KOPT-K1 (cell line): Measurements from ENCODE around the gene RASGRF2.

ENCODE experiments used
- H3K27ac ChIP-seq: fragments of 200-600 bp; sonication (generic); 2 replicates; pipeline ENCODE4 v1.5.1; 2016; ENCODE audit warnings: antibody characterized with exemption, mild to moderate bottlenecking, low read depth, low read length; ENCODE audit not compliant: poor library complexity, severe bottlenecking
- H3K36me3 ChIP-seq: fragments of 200-600 bp; sonication (generic); 2 replicates; pipeline ENCODE4 v1.5.1; 2017; ENCODE audit warnings: antibody characterized with exemption, mild to moderate bottlenecking, low read length, moderate library complexity; ENCODE audit not compliant: insufficient read depth
- H3K9me3 ChIP-seq: fragments of 200-600 bp; sonication (generic); 2 replicates; pipeline ENCODE4 v1.5.1; 2017; ENCODE audit warnings: antibody characterized with exemption, low read length, mild to moderate bottlenecking; ENCODE audit not compliant: insufficient read depth, poor library complexity, severe bottlenecking

The RASGRF2 gene

GRCh38 chr5:81132381-81132780, 172.2 kb downstream of the RASGRF2 start:
- Histone ChIP-seq H3K36me3 (no peaks in the 10 kb centered on the region), H3K9me3 (peaks cover 6% of the 10 kb centered on the region), H3K27ac (no peak overlapping the region)

- no peak overlapping the region for H3K27ac ChIP-seq
- no peaks in the 10 kb centered on the region for H3K36me3 ChIP-seq
- peaks cover 6% of the 10 kb centered on the region for H3K9me3 ChIP-seq
These were observed 173.9 kb downstream of the RASGRF2 start for GRCh38 chr5:81134066-81134465.

- Histone ChIP-seq H3K36me3 (no peaks in the 10 kb centered on the region), H3K27ac (no peak overlapping the region), H3K9me3 (peaks cover 6% of the 10 kb centered on the region)
These were observed 174.4 kb downstream of the RASGRF2 start for GRCh38 chr5:81134566-81134965.

- Histone ChIP-seq H3K36me3 (no peaks in the 10 kb centered on the region), H3K27ac (no peak overlapping the region)
These were observed 176.4 kb downstream of the RASGRF2 start for GRCh38 chr5:81136557-81136956.

GRCh38 chr5:81137833-81138232, 177.7 kb downstream of the RASGRF2 start:
- Histone ChIP-seq H3K36me3 (no peaks in the 10 kb centered on the region), H3K9me3 (peaks cover 6% of the 10 kb centered on the region), H3K27ac (no peak overlapping the region)

More at GRCh38 chr5:81136557-81136956, 176.4 kb downstream of the RASGRF2 start:
- peaks cover 6% of the 10 kb centered on the region for H3K9me3 ChIP-seq

GRCh38 chr5:81140441-81140840, 180.3 kb downstream of the RASGRF2 start:
- H3K9me3 ChIP-seq, result peaks cover 6% of the 10 kb centered on the region
- H3K36me3 ChIP-seq, result no peaks in the 10 kb centered on the region
- no peak overlapping the region for H3K27ac ChIP-seq

GRCh38 chr5:81140943-81141342, 180.8 kb downstream of the RASGRF2 start:
- no peaks in the 10 kb centered on the region for H3K36me3 ChIP-seq
- H3K9me3 ChIP-seq, result peaks cover 6% of the 10 kb centered on the region
- H3K27ac ChIP-seq, result no peak overlapping the region

- no peak overlapping the region for H3K27ac ChIP-seq
- H3K36me3 ChIP-seq, result no peaks in the 10 kb centered on the region
- H3K9me3 ChIP-seq, result no peaks in the 10 kb centered on the region
These were observed 181.9 kb downstream of the RASGRF2 start for GRCh38 chr5:81142108-81142507.

- no peaks in the 10 kb centered on the region for H3K36me3 ChIP-seq
- H3K27ac ChIP-seq, result no peak overlapping the region
- H3K9me3 ChIP-seq, result no peaks in the 10 kb centered on the region
These were observed 185.3 kb downstream of the RASGRF2 start for GRCh38 chr5:81145329-81145935.

GRCh38 chr5:81146031-81146430, 185.9 kb downstream of the RASGRF2 start:
- Histone ChIP-seq H3K27ac (no peak overlapping the region), H3K36me3 (no peaks in the 10 kb centered on the region)

GRCh38 chr5:81147011-81147885, 187.1 kb downstream of the RASGRF2 start:
- H3K9me3 ChIP-seq, result no peaks in the 10 kb centered on the region
- no peaks in the 10 kb centered on the region for H3K36me3 ChIP-seq
- peak overlapping the region; percentile 71 for H3K27ac ChIP-seq

More at GRCh38 chr5:81146031-81146430, 185.9 kb downstream of the RASGRF2 start:
- H3K9me3 ChIP-seq, result no peaks in the 10 kb centered on the region

- Histone ChIP-seq H3K36me3 (no peaks in the 10 kb centered on the region), H3K27ac (peak overlapping the region; percentile 71)
These were observed 187.9 kb downstream of the RASGRF2 start for GRCh38 chr5:81147886-81148571.

GRCh38 chr5:81151546-81151945, 191.4 kb downstream of the RASGRF2 start:
- Histone ChIP-seq H3K27ac (no peak overlapping the region), H3K36me3 (no peaks in the 10 kb centered on the region), H3K9me3 (peaks cover 15% of the 10 kb centered on the region)

More at GRCh38 chr5:81147886-81148571, 187.9 kb downstream of the RASGRF2 start:
- no peaks in the 10 kb centered on the region for H3K9me3 ChIP-seq

GRCh38 chr5:81154725-81155124, 194.6 kb downstream of the RASGRF2 start:
- Histone ChIP-seq H3K36me3 (no peaks in the 10 kb centered on the region), H3K9me3 (peaks cover 23% of the 10 kb centered on the region), H3K27ac (no peak overlapping the region)

- Histone ChIP-seq H3K36me3 (no peaks in the 10 kb centered on the region), H3K9me3 (peaks cover 23% of the 10 kb centered on the region), H3K27ac (no peak overlapping the region)
These were observed 196.6 kb downstream of the RASGRF2 start for GRCh38 chr5:81156732-81157131.
